Sigmoid colon (tissue), 4 donors: Measurements from ENCODE around the gene UCN2.

Source experiments
- POLR2AphosphoS5 ChIP-seq, 4 donors: sonication (generic); formaldehyde crosslinking; IDR thresholded peaks; one replicate each; pipeline ENCODE4 v1.6.1; 2017; ENCODE audit warnings: antibody characterized with exemption in 4 of 4
- TF ChIP-seq, protein P1 (sequence below), 4 experiments: fragments of 450-650 bp in 3 of 4; fragments of 200-600 bp in 1 of 4; IDR thresholded peaks; one replicate each; pipeline ENCODE4 v1.5.1; 2016 to 2019; ENCODE audit warnings: antibody characterized with exemption in 4 of 4, mild to moderate bottlenecking in 3 of 4, moderate library complexity in 2 of 4

DNA sequence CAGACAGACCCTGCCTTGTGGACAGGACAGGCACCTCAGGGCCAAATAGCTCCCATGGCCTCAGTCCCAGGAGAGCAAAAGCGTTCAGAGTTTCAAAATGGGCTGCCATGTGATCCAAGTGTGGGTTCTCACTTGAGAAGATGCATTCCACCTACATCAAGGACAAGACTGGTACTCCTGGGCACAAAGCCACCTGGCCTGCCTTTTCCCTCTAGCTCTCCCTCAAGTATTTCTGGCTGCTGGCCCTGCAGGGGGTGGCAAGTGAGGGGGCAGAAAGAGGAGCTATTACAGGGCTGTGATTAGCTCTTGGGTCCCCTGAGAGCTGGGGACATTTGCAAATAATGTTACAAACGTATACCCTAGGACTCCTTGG lies 38.0 kb upstream of the UCN2 start:
- TF ChIP-seq, protein P1, sequence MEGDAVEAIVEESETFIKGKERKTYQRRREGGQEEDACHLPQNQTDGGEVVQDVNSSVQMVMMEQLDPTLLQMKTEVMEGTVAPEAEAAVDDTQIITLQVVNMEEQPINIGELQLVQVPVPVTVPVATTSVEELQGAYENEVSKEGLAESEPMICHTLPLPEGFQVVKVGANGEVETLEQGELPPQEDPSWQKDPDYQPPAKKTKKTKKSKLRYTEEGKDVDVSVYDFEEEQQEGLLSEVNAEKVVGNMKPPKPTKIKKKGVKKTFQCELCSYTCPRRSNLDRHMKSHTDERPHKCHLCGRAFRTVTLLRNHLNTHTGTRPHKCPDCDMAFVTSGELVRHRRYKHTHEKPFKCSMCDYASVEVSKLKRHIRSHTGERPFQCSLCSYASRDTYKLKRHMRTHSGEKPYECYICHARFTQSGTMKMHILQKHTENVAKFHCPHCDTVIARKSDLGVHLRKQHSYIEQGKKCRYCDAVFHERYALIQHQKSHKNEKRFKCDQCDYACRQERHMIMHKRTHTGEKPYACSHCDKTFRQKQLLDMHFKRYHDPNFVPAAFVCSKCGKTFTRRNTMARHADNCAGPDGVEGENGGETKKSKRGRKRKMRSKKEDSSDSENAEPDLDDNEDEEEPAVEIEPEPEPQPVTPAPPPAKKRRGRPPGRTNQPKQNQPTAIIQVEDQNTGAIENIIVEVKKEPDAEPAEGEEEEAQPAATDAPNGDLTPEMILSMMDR (IDR thresholded peaks at IDR 0.05): no peak
- no peak for TF ChIP-seq POLR2AphosphoS5 (IDR thresholded peaks at IDR 0.05)
